EH (cell line): ENCODE data around the gene RAP1GAP.

ENCODE experiments used
- DNase-seq: peaks from one replicate; pipeline ENCODE4 v3.0.0-alpha.2; 2015; ENCODE audit warnings: low read depth

Gene RAP1GAP

DNA sequence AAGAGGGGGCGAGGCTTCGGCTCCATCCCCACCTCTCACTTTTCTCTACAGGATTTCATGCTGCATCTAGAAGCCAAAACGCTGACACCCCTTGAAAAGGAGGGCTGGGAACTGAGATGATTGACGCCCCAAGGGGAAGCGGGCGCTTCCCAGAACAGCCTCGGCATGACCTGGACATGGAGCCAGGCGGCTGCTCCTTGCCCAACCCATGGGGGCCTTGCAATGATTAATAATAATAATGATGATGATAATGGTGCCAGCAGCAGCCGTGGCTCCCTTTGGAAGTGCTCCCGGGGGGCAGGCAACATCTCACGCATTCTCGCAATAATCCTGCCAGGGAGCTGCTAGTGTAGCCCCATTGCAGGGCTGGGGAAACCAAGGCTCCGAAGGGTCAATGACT is 78.2 kb downstream of the RAP1GAP start:
- no peak for DNase-seq

GRCh38 chr1:21590126-21590880 is 78.9 kb downstream of the RAP1GAP start:
- DNase-seq: no peak

DNA sequence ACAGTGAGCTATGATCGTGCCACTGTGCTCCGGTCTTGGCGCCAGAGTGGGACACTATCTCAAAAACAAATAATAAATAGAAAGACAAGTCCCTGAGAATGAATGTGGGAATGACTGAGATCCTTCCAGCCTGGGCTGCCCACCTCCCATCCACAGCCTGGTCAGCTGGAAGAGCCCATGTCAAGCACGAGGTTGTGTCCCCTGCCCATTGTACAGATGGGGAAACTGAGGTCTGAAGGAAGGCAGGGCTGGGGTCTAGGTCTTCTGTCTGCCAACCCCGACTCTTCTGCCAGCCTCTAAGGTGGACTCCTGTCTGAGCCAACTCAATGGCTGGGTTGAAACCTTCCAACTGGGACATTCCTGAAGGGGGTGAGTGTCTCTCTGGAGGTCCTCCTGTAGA is 79.5 kb downstream of the RAP1GAP start:
- no peak for DNase-seq

DNA sequence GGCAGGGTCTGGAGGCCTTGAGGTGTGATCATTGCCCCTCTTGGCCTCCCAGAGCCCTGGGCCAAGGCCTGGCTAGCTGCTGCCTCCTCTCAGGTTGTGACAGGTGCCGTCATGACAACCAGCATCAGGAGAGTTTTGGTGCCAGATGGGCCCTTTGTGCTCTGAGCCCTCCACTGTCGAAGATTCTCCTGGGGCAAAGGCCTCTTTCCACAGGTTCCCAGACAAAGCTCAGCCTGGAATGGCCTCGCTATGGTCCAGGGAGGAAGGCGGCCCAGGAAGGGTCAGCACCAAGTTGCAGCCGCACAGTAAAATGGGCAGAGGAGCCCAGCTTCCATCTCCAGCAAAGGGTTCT is 81.6 kb downstream of the RAP1GAP start:
- no peak for DNase-seq

DNA sequence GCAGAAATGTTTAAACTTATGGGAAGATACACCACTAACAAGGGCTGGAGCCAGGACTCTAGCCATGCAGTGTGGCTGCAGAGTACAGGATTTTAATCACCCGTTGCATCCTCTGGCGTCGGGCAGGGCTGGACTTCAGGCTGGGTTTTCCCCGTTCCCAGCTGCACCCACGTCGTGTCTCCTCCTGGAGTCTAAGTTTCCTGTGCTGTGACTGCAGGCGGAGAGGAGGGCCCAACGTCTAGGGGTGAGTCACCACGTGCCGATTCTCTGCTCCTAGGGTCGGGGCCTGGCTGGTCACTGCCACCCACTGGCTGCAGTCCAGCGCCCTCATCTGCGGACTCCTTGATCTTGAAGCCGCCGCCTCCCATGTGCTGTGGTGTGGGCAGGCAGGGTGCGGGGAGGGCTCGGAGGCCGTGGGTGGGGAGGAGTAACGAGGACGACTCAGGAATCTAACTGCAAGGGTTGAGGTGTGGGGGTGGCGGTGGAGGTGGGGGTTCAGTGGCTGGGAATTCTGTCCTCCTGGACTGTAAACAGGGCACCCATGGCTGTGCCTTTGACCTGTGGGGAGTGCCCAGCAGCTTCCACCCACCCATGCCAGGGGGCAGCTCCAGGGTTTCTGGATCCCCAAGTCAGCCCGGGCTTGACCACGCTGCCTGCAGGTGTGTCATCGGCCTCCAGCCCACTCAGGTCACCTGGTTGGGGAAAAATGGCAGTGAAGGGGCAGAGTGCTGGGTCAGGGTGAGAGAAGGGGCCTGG is 82.1 kb downstream of the RAP1GAP start:
- DNase-seq: peak; percentile 94

GRCh38 chr1:21586222-21586621 is 82.9 kb downstream of the RAP1GAP start:
- DNase-seq: no peak

DNA sequence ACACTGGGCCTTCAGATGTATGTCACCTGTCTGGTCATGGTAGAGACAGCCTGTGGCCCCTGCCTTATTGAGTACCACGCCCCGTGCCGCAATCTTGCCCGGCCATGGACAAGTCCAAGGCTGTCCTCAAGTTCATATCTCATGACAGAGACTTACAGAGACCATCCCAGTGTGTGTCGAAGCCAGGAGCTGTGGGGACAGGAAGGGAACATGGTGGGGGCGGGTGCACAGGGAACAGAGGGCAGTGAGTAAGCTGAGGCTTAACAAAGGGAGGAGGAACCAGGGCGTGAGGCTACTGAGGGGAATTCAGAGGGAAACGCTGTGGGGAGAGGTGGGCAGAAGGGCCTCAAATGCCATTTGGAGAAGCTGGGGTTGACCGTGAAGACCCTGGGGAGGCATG is 84.1 kb downstream of the RAP1GAP start:
- DNase-seq: peak; percentile 14

GRCh38 chr1:21584096-21584495 is 85.1 kb downstream of the RAP1GAP start:
- no peak for DNase-seq

GRCh38 chr1:21579791-21580190 is 89.4 kb downstream of the RAP1GAP start:
- DNase-seq: peak; percentile 17

DNA sequence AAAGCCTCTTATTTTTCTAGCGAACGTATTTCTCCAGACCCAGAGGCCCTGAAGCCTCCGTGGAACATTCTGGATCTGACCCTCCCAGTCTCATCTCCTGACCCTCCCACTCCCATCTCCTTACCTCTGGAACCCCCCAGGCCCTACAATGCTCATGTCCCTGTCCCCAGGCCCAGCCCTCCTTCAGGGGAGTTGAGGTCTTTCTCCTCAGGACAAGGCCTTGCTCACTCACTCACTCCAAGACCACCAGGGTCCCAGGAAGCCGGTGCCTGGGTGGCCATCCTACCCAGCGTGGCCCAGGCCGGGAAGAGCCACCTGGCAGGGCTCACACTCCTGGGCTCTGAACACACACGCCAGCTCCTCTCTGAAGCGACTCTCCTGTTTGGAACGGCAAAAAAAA is 91.2 kb downstream of the RAP1GAP start:
- no peak for DNase-seq

- no peak for DNase-seq
These were observed 91.8 kb downstream of the RAP1GAP start for GRCh38 chr1:21577324-21577723.

DNA sequence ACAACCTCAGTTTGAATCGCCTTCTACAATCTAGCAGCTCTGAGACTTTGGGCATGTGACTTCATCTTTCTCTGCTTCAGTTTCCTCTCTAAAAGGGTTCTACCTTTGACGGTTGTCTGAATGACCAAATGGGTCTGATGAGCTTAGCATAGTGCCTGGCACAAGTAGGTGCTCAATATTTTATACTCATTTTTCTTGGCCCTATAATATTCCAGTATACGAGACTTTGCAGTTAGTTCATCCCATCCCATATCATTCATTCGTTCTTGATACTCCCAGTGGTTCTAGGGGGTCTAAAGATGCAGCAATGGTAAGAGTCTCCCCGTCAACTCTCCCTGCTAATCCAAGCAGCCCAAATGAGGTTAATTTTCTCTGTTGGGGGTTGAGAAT is 92.4 kb downstream of the RAP1GAP start:
- no peak for DNase-seq

DNA sequence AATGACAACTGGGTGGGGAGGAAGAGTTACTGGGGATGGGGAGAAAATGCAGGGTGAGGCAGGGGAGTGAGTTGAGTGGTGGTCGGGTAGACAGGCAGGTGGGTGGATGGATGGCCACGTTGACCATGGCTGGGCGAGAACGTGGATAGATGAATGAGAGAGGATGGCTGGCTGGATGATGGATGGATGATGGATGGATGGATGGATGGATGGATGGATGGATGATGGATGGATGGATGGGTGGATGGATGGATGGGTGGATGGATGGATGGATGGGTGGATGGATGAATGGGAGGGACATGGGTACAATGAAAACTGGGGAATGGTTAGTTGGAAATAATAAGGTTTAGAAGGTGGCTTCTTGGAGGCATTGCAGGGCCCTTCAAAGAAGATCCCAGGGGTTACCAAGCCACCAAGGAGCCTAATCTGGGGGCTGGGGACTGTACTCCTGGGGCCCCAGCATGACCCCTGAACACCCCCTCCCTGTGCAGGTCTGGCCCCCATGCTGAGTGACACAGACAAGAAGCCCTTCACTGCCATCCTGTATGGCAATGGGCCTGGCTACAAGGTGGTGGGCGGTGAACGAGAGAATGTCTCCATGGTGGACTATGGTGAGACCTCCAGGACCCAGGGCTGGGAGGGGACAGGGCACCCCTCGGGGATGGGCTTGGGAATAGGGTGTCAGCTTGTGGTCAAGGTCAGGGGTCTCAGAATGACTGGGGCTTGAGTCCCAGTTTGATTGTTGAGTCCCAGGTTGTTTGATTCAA is 92.9 kb downstream of the RAP1GAP start:
- no peak for DNase-seq

DNA sequence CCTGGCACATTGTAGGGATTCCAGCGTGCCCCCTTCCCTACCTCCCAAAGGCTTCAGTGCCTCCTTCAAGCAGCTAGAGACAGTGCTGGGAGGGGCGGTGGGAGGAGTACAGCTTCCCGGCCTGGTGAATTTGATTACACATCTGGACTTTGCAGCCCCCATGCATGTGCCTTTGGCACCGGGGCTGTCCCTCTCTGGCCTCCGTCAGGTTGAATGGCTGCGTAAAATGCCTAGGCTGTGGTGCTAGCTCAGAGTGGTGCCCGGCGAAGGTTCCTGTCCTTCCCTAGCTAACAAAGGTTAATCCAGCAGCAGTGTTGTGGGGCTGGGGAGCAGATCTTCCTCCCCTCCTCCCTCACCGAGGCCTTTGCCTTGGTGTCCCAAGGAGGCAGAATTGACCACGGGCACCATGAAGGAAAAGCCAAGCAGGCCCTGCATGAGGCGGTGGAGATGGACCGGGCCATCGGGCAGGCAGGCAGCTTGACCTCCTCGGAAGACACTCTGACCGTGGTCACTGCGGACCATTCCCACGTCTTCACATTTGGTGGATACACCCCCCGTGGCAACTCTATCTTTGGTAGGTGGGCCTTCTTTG is 93.7 kb downstream of the RAP1GAP start:
- no peak for DNase-seq

GRCh38 chr1:21574466-21575151 is 94.5 kb downstream of the RAP1GAP start:
- DNase-seq: peak; percentile 10

GRCh38 chr1:21573971-21574465 is 95.1 kb downstream of the RAP1GAP start:
- DNase-seq: peak; percentile 78

DNA sequence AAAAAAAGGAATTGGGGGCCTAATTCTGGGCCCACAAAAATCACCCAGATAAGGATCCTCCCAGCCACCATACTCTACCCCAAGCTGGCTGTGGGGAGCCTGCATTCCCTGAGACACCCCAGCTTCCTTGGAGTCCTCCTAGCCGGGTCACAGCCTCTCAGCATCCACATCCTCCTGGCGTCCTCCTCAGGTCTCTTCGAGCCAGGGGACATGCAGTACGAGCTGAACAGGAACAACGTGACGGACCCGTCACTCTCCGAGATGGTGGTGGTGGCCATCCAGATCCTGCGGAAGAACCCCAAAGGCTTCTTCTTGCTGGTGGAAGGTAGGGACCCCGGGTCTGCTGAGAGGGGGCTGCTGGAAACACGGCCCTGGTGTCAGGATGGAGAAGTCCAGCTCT is 95.7 kb downstream of the RAP1GAP start:
- DNase-seq: no peak

GRCh38 chr1:21572735-21573277 is 96.4 kb downstream of the RAP1GAP start:
- DNase-seq: no peak

DNA sequence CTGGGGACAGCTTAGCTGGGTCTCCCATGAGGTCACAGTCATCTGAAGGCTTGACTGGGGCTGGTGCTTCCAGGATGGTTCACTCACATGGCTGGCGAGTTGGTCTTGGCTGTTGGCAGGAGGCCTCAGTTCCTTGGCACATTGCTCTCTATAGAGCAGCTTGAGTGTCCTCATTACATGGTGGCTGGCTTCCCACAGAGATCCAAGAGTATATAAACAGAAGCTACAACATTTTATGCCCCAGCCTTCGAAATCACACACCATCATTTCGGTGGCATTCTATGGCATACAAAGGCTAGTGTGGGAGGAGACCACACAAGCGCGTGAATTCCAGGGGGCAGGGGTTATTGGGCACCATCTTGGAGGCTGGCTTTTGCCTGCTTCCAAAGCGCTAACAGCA is 96.9 kb downstream of the RAP1GAP start:
- no peak for DNase-seq

DNA sequence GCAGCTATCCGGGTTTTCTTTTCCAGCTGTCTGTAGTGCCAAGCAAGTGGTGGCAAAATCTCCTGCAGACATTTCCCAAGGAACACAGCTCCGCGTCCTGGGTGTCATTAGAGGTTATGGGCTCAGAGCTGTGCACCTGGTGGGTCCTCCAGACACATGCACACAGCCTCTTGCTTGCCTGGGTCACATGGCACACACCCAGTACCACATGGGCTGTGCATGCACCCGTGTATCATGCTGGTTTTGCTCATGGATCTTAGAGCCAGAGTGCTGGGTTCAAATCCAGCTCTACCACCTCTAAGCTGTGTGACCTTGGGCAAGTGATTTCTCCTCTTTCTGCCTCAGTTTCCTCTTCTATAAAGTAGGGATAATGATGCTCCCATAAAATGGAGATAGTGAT is 98.3 kb downstream of the RAP1GAP start:
- no peak for DNase-seq

- DNase-seq: no peak
These were observed 98.7 kb downstream of the RAP1GAP start for GRCh38 chr1:21570528-21570875.
